ENCODE measurements around the gene SULF2. TPM values are rescaled to one million over a fixed set of nuclear protein-coding genes. Genes with fewer than 3 reads are reported as not detected.

SULF2 gene
- total RNA-seq, 1 donor from 2014 or later = 78.2 TPM

- Histone ChIP-seq H3K4me3 (ENCODE audit: low read depth, low read length) (no peak overlapping the region), H3K36me3 (ENCODE audit: control insufficient read depth, insufficient read depth, low read length) (no peaks in the 10 kb centered on the region), H3K27me3 (ENCODE audit: control insufficient read depth, insufficient read depth, low read length) (no peaks in the 10 kb centered on the region)
- TF ChIP-seq CTCF (IDR thresholded peaks at IDR 0.05; ENCODE audit: insufficient read depth, low read length, poor library complexity, severe bottlenecking) = no peak
- DNase-seq (ENCODE audit: low read depth) = no peak
Measured at GRCh38 chr20:47724396-47724795, 60.9 kb downstream of the SULF2 start.

- H3K27me3 ChIP-seq (ENCODE audit: control insufficient read depth, insufficient read depth, low read length) = no peaks in the 10 kb centered on the region
- H3K36me3 ChIP-seq (ENCODE audit: control insufficient read depth, insufficient read depth, low read length) = no peaks in the 10 kb centered on the region
- TF ChIP-seq CTCF (IDR thresholded peaks at IDR 0.05; ENCODE audit: insufficient read depth, low read length, poor library complexity, severe bottlenecking) = no peak
- no peak for DNase-seq (ENCODE audit: low read depth)
- no peak overlapping the region for H3K4me3 ChIP-seq (ENCODE audit: low read depth, low read length)
Measured at GRCh38 chr20:47723322-47723721, 62.0 kb downstream of the SULF2 start.

DNA sequence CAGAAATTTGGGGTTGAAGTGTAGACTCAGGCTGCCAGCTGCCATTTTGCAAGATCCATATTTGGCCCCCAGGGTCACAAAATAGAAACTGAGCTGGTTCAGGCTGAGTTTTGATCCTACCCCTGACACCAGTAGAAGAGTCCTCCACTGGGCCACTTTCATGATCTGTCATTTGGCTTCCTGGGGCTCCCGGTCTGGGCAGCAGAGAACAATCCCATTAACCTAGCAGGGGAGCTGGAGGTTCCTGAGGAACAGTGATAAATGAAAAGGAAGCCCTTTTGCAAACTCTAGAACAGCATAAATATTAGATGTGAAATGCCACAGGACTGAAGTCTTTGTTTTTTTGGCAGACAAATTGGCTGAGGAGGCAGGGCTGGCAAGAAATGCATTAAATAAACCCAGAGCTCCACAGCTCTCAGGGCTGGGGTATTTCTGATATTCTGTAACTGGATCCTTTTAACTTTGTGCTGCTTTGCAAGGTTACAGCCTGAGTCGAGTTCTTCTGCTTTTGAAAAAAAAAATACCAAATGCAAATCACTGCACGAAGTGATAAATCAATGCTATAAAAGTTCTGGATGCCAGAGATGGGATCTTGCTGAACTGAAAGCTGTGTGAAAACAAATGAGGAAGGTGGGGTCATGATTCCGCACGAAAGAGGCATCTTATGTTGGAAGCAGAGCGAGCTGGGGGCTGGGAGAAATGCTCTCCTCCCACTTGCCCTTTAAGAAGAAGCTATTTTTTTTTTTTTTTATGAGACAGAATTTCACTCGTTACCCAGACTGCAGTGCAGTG lies 64.4 kb downstream of the SULF2 start:
- DNase-seq (ENCODE audit: low read depth) = no peak
- TF ChIP-seq CTCF (IDR thresholded peaks at IDR 0.05; ENCODE audit: insufficient read depth, low read length, poor library complexity, severe bottlenecking) = no peak

GRCh38 chr20:47719625-47720024 lies 65.7 kb downstream of the SULF2 start:
- no peak for TF ChIP-seq CTCF (IDR thresholded peaks at IDR 0.05; ENCODE audit: insufficient read depth, low read length, poor library complexity, severe bottlenecking)
- H3K36me3 ChIP-seq (ENCODE audit: control insufficient read depth, insufficient read depth, low read length) = no peaks in the 10 kb centered on the region
- no peak for DNase-seq (ENCODE audit: low read depth)
- H3K4me3 ChIP-seq (ENCODE audit: low read depth, low read length) = no peak overlapping the region
- peaks cover under 1% of the 10 kb centered on the region for H3K27me3 ChIP-seq (ENCODE audit: control insufficient read depth, insufficient read depth, low read length)

More for the DNA sequence above, 64.4 kb downstream of the SULF2 start:
- H3K4me3 ChIP-seq (ENCODE audit: low read depth, low read length) = no peak overlapping the region
- H3K27me3 ChIP-seq (ENCODE audit: control insufficient read depth, insufficient read depth, low read length) = no peaks in the 10 kb centered on the region
- H3K36me3 ChIP-seq (ENCODE audit: control insufficient read depth, insufficient read depth, low read length) = no peaks in the 10 kb centered on the region

- no peak for DNase-seq (ENCODE audit: low read depth)
- no peaks in the 10 kb centered on the region for H3K36me3 ChIP-seq (ENCODE audit: control insufficient read depth, insufficient read depth, low read length)
- H3K27me3 ChIP-seq (ENCODE audit: control insufficient read depth, insufficient read depth, low read length) = peaks cover 2% of the 10 kb centered on the region
- TF ChIP-seq CTCF (IDR thresholded peaks at IDR 0.05; ENCODE audit: insufficient read depth, low read length, poor library complexity, severe bottlenecking) = no peak
- no peak overlapping the region for H3K4me3 ChIP-seq (ENCODE audit: low read depth, low read length)
Measured at GRCh38 chr20:47719211-47719610, 66.1 kb downstream of the SULF2 start.

DNA sequence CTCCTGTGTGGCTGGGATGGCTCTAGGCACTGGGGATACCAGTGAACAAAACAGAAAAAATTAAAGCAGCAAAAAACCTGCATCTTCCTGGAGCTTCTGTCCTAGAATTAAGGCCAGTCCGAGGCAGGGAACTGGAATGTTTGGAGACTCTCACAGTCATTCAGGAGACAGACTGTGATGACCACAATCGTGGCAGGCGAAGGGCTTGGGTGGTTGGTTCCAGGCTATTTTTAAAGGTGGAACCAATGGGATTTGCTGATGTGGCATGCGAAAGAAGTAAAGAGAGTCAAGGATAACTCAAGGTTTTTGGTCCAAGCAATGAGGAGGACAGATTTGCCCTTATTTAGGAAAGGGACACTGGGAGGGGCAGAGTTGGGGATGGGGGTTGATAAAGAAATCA lies 66.9 kb downstream of the SULF2 start:
- peaks cover 2% of the 10 kb centered on the region for H3K27me3 ChIP-seq (ENCODE audit: control insufficient read depth, insufficient read depth, low read length)
- no peak for DNase-seq (ENCODE audit: low read depth)
- no peak for TF ChIP-seq CTCF (IDR thresholded peaks at IDR 0.05; ENCODE audit: insufficient read depth, low read length, poor library complexity, severe bottlenecking)
- H3K36me3 ChIP-seq (ENCODE audit: control insufficient read depth, insufficient read depth, low read length) = no peaks in the 10 kb centered on the region
- H3K4me3 ChIP-seq (ENCODE audit: low read depth, low read length) = no peak overlapping the region
